K562 (cell line): Measurements from ENCODE around the gene COL4A2. TPM values are rescaled to one million over a fixed set of nuclear protein-coding genes. Genes with fewer than 3 reads are reported as not detected.

ENCODE experiments used
- ATAC-seq: fragments of 200-7000 bp; cut with Tn5 transposase; 3 replicates; pipeline ENCODE4 v1.9.1; 2020; ENCODE audit warnings: moderate library complexity
- BruUV-seq: library from RNA; stranded (reverse); fragments of 400-500 nt; replicated peaks from 2 replicates; lab custom pipeline; 2021; lab: Mats Ljungman, UMichigan
- CTCF ChIA-PET: fragments of 300-600 bp; formaldehyde crosslinking; extraction: SDS; loops from one replicate; lab custom pipeline; 2021; ENCODE audit warnings: low intra/inter-chr PET ratio; lab: Yijun Ruan, JAX
- POLR2A ChIA-PET: fragments of 300-600, 350-650 bp; sonication (Branson Sonifier 250); formaldehyde crosslinking; extraction: SDS; loops from one replicate; lab custom pipeline; 2021; ENCODE audit warnings: antibody characterized with exemption, inconsistent platforms; lab: Yijun Ruan, JAX
- DNase-seq, 4 experiments: peaks; one replicate each; pipeline versions ENCODE4 v3.0.0 to v3.0.0-alpha.2; 2011 to 2018; ENCODE audit warnings: low spot score in 3 of 4, mixed read lengths in 3 of 4; ENCODE audit errors: extremely low read depth in 1 of 4
- FAIRE-seq: peaks from 2 replicates; lab custom pipeline; 2011; peaks lifted over from hg19 to GRCh38; lab: Jason Lieb, UNC
- H2AFZ ChIP-seq: 2 replicates; pipeline ENCODE4 v1.6.0; 2011; ENCODE audit warnings: low read depth, low read length, control low read depth, inconsistent platforms
- H3K27ac ChIP-seq: fragments of 200-600 bp; 3 replicates; pipeline ENCODE4 v1.8.0; 2011; ENCODE audit warnings: low read depth, mild to moderate bottlenecking, control low read depth, inconsistent platforms, low read length, moderate library complexity, mixed read lengths; ENCODE audit errors: extremely low read depth
- H3K27me3 ChIP-seq, 2 experiments: fragments of 300-600 bp in 1 of 2; 2 replicates in 1 of 2; 3 replicates in 1 of 2; pipeline versions ENCODE4 v1.6.0 to v1.8.0; 2011; ENCODE audit warnings: inconsistent platforms in 2 of 2, low read length in 2 of 2, mild to moderate bottlenecking in 1 of 2, mixed read lengths in 1 of 2, moderate library complexity in 1 of 2; ENCODE audit not compliant: control insufficient read depth in 2 of 2, insufficient read depth in 2 of 2
- H3K36me3 ChIP-seq: fragments of 300-600 bp; 3 replicates; pipeline ENCODE4 v1.8.0; 2011; ENCODE audit warnings: mild to moderate bottlenecking, low read length, inconsistent platforms; ENCODE audit not compliant: control insufficient read depth, insufficient read depth
- H3K4me1 ChIP-seq, 2 experiments: fragments of 200-600 bp in 1 of 2; replicated peaks in 1 of 2; 2 replicates in 1 of 2; 3 replicates in 1 of 2; pipeline versions ENCODE4 v1.5.1 to v1.8.0; 2011; ENCODE audit warnings: inconsistent platforms in 2 of 2, low read length in 2 of 2, mild to moderate bottlenecking in 1 of 2, mixed read lengths in 1 of 2, moderate library complexity in 1 of 2; ENCODE audit not compliant: control insufficient read depth in 2 of 2, insufficient read depth in 2 of 2
- H3K4me2 ChIP-seq: 2 replicates; pipeline ENCODE4 v1.6.1; 2011; ENCODE audit warnings: low read length, control low read depth, inconsistent platforms, mixed read lengths; ENCODE audit not compliant: insufficient read depth
- H3K4me3 ChIP-seq: fragments of 200-600 bp; sonication (generic), shearing (Covaris generic); 2 replicates; pipeline ENCODE4 v1.5.1; 2016; ENCODE audit warnings: control low read depth, inconsistent platforms
- H3K79me2 ChIP-seq: fragments of 200-600 bp; 3 replicates; pipeline ENCODE4 v1.8.0; 2011; ENCODE audit warnings: low read length, inconsistent platforms; ENCODE audit not compliant: control insufficient read depth, insufficient read depth
- H3K9ac ChIP-seq, 2 experiments: 2 replicates each; pipeline versions ENCODE4 v1.6.0 to v1.6.1; 2011; ENCODE audit warnings: low read depth in 2 of 2, low read length in 2 of 2, control low read depth in 1 of 2, inconsistent platforms in 1 of 2, mild to moderate bottlenecking in 1 of 2, mixed read lengths in 1 of 2; ENCODE audit not compliant: insufficient read depth in 1 of 2
- H3K9me1 ChIP-seq: one replicate; pipeline ENCODE4 v1.6.0; 2011; ENCODE audit warnings: inconsistent platforms, mild to moderate bottlenecking, low read length, moderate library complexity; ENCODE audit not compliant: control insufficient read depth, insufficient read depth
- H3K9me3 ChIP-seq: replicated peaks from 2 replicates; pipeline ENCODE4 v1.5.1; 2011; ENCODE audit warnings: low read depth, low read length, inconsistent platforms; ENCODE audit not compliant: control insufficient read depth, insufficient read depth
- H4K20me1 ChIP-seq: replicated peaks from 2 replicates; pipeline ENCODE4 v1.6.1; 2011; ENCODE audit warnings: low read length, inconsistent platforms, mixed read lengths; ENCODE audit not compliant: control insufficient read depth, insufficient read depth
- NCOR1 ChIP-seq: fragments of 450-650 bp; IDR thresholded peaks from 2 replicates; pipeline ENCODE4 v1.6.1; 2016; ENCODE audit warnings: mild to moderate bottlenecking, moderate library complexity
- RBFOX2 ChIP-seq: fragments of 200-400 bp; formaldehyde crosslinking; IDR thresholded peaks from 2 replicates; pipeline ENCODE4 v1.6.1; 2017; ENCODE audit warnings: low read depth, mild to moderate bottlenecking, low read length, moderate library complexity
- SFPQ ChIP-seq: fragments of 200-400 bp; formaldehyde crosslinking; IDR thresholded peaks from 2 replicates; pipeline ENCODE4 v1.6.1; 2017; ENCODE audit warnings: mild to moderate bottlenecking, low read depth, low read length, moderate library complexity
- SMARCC2 ChIP-seq: fragments of 450-650 bp; IDR thresholded peaks from 2 replicates; pipeline ENCODE4 v1.6.1; 2017; ENCODE audit warnings: antibody characterized with exemption, moderate library complexity, mild to moderate bottlenecking, low read depth
- USF2 ChIP-seq: sonication (generic); formaldehyde crosslinking; IDR thresholded peaks from 2 replicates; pipeline ENCODE4 v1.5.0; 2020; ENCODE audit warnings: missing genetic modification reagents
- ZNF445 ChIP-seq: fragments of 250-450 bp; sonication (Bioruptor Pico); IDR thresholded peaks from 2 replicates; pipeline ENCODE4 v1.4.0; 2020; ENCODE audit warnings: low read depth, mild to moderate bottlenecking, moderate library complexity
- WGBS: fragments of 100-300 bp; shearing (Covaris generic); methylation state at CpG from one replicate; pipeline ENCODE4 v1.1.6; 2016; ENCODE audit warnings: low coverage, mixed read lengths; ENCODE audit not compliant: insufficient coverage; ENCODE audit errors: missing lambda C conversion rate; 5-methylcytosine and 5-hydroxymethylcytosine counted together
- in situ Hi-C: fragments of 300-500 bp; cut with MboI; formaldehyde crosslinking; loops from 4 replicates; pipeline ENCODE4 v1.15.0; 2018; ENCODE audit warnings: inconsistent platforms, mixed read lengths
- intact Hi-C: fragments of 100-400 bp; cut with micrococcal nuclease; formaldehyde crosslinking; loops from 2 replicates; pipeline ENCODE4 v1.14.2; 2022
- polyA plus RNA-seq, 8 experiments: library from polyadenylated mRNA; depleted of rRNA in 4 of 8; stranded (reverse) in 5 of 8; unstranded in 3 of 8; fragments of >200 nt; fragmentation: Nextera tagmentation in 2 of 8; fragmentation: Illumina TruSeq in 1 of 8; extraction: Ambion mirVana in 2 of 8; extraction: Trizol in 1 of 8; gene quantifications; 2 replicates each; pipeline versions ENCODE4 v1.2.1 to v1.2.3, GENCODE V29; 2011 to 2014; ENCODE audit warnings: inconsistent platforms in 1 of 8, missing spikeins in 1 of 8
- total RNA-seq, 7 experiments: library from RNA; depleted of rRNA in 6 of 7; stranded (reverse); fragments of >200 nt in 6 of 7; fragmentation: Illumina TruSeq in 2 of 7; extraction: Trizol in 2 of 7; gene quantifications; 2 replicates each; pipeline versions ENCODE4 v1.2.1 to v1.2.3, GENCODE V29; 2011 to 2021; ENCODE audit warnings: low replicate concordance in 1 of 7
- TF ChIP-seq, protein P1 (sequence below): fragments of 150-350 bp; conservative IDR thresholded peaks from 2 replicates; pipeline ENCODE4 v1.6.1; 2014; ENCODE audit warnings: low read length
- TF ChIP-seq, protein P2 (sequence below): sonication (generic); formaldehyde crosslinking; IDR thresholded peaks from 2 replicates; pipeline ENCODE4 v1.8.0; 2023; ENCODE audit warnings: mild to moderate bottlenecking, missing genetic modification reagents

The COL4A2 gene
- total and polyA plus RNA-seq, 9 of the 15 experiments (the other 6 are each of a cell fraction or from before 2014, with no cell fraction given), result 0.13 to 15.2 (median 8.1) TPM

- H4K20me1 ChIP-seq, result peaks cover 12% of the 10 kb centered on the region; the same call in 1 of the 2 replicates
- no peaks in the 10 kb centered on the region for H3K36me3 ChIP-seq
- peaks cover 14 to 43% of the 10 kb centered on the region in 2 experiments; a peak in 4 of 5 replicates for H3K27me3 ChIP-seq
- no peak for FAIRE-seq
- BruUV-seq, result no TSS peak
- H3K4me1 ChIP-seq, result no peaks in the 10 kb centered on the region; a peak in 1 of 5 replicates
- ChIA-PET CTCF (no interaction called here), POLR2A (interaction anchor here (0.7 kb wide), 1 partner anchor 39 kb away, joined by 3 read pairs; no protein-coding TSS in a partner anchor)
- H3K4me3 ChIP-seq, result no peak overlapping the region
- in situ Hi-C loops (no loop called here), intact Hi-C loops (loop anchor here (10.0 kb wide), 1 partner anchor 1452 kb away; no protein-coding TSS in a partner anchor)
- no peaks in the 10 kb centered on the region for H3K9me1 ChIP-seq
- DNase-seq, result no peak
- no peak overlapping the region for H3K27ac ChIP-seq
- no peak overlapping the region for H3K9ac ChIP-seq
- no peak overlapping the region for H3K4me2 ChIP-seq
- H3K79me2 ChIP-seq, result no peaks in the 10 kb centered on the region
- no peak overlapping the region for H2AFZ ChIP-seq
- ATAC-seq, result no peak
- WGBS, result 0% methylated on average over 5 of the region's 7 CpGs
- H3K9me3 ChIP-seq, result no peaks in the 10 kb centered on the region
- TF ChIP-seq, protein P1, sequence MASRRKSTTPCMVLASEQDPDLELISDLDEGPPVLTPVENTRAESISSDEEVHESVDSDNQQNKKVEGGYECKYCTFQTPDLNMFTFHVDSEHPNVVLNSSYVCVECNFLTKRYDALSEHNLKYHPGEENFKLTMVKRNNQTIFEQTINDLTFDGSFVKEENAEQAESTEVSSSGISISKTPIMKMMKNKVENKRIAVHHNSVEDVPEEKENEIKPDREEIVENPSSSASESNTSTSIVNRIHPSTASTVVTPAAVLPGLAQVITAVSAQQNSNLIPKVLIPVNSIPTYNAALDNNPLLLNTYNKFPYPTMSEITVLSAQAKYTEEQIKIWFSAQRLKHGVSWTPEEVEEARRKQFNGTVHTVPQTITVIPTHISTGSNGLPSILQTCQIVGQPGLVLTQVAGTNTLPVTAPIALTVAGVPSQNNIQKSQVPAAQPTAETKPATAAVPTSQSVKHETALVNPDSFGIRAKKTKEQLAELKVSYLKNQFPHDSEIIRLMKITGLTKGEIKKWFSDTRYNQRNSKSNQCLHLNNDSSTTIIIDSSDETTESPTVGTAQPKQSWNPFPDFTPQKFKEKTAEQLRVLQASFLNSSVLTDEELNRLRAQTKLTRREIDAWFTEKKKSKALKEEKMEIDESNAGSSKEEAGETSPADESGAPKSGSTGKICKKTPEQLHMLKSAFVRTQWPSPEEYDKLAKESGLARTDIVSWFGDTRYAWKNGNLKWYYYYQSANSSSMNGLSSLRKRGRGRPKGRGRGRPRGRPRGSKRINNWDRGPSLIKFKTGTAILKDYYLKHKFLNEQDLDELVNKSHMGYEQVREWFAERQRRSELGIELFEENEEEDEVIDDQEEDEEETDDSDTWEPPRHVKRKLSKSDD, result no peak
- TF ChIP-seq SMARCC2 (no peak), RBFOX2 (no peak), USF2 (CRISPR knock-in tag) (no peak), NCOR1 (no peak), SFPQ (no peak), ZNF445 (CRISPR knock-in tag) (no peak)
- TF ChIP-seq, protein P2, sequence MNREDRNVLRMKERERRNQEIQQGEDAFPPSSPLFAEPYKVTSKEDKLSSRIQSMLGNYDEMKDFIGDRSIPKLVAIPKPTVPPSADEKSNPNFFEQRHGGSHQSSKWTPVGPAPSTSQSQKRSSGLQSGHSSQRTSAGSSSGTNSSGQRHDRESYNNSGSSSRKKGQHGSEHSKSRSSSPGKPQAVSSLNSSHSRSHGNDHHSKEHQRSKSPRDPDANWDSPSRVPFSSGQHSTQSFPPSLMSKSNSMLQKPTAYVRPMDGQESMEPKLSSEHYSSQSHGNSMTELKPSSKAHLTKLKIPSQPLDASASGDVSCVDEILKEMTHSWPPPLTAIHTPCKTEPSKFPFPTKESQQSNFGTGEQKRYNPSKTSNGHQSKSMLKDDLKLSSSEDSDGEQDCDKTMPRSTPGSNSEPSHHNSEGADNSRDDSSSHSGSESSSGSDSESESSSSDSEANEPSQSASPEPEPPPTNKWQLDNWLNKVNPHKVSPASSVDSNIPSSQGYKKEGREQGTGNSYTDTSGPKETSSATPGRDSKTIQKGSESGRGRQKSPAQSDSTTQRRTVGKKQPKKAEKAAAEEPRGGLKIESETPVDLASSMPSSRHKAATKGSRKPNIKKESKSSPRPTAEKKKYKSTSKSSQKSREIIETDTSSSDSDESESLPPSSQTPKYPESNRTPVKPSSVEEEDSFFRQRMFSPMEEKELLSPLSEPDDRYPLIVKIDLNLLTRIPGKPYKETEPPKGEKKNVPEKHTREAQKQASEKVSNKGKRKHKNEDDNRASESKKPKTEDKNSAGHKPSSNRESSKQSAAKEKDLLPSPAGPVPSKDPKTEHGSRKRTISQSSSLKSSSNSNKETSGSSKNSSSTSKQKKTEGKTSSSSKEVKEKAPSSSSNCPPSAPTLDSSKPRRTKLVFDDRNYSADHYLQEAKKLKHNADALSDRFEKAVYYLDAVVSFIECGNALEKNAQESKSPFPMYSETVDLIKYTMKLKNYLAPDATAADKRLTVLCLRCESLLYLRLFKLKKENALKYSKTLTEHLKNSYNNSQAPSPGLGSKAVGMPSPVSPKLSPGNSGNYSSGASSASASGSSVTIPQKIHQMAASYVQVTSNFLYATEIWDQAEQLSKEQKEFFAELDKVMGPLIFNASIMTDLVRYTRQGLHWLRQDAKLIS (CRISPR knock-in tag), result no peak
These were observed 109.3 kb downstream of the COL4A2 start for GRCh38 chr13:110416131-110417025.
